ENCODE measurements around the gene TMEM255B. TPM values are rescaled to one million over a fixed set of nuclear protein-coding genes. Genes with fewer than 3 reads are reported as not detected.

TMEM255B gene
- total RNA-seq, 1 donor from 2014 or later: 0.26 TPM

- no peaks in the 10 kb centered on the region for H3K36me3 Mint-ChIP-seq
- no peak overlapping the region for H3K4me3 Mint-ChIP-seq
- TF ChIP-seq EZH2phosphoT487 (IDR thresholded peaks at IDR 0.05): no peak
- no peak for TF ChIP-seq EZH2 (IDR thresholded peaks at IDR 0.05)
- TF ChIP-seq CTCF (IDR thresholded peaks at IDR 0.05): no peak
Observed at GRCh38 chr13:113796211-113796963, 37.4 kb downstream of the TMEM255B start.

GRCh38 chr13:113796964-113797676 lies 38.1 kb downstream of the TMEM255B start:
- H3F3A ChIP-seq (ENCODE audit: low read depth): no peaks in the 10 kb centered on the region

More at GRCh38 chr13:113796211-113796963, 37.4 kb downstream of the TMEM255B start:
- H3K9me3 Mint-ChIP-seq: no peaks in the 10 kb centered on the region
- no peaks in the 10 kb centered on the region for H3K27me3 Mint-ChIP-seq (ENCODE audit: insufficient read depth, low read depth)
- Histone ChIP-seq H3K36me3 (no peaks in the 10 kb centered on the region), H2AFZ (replicated peaks) (no peak overlapping the region), H3F3A (ENCODE audit: low read depth) (no peaks in the 10 kb centered on the region), H4K20me1 (ENCODE audit: low read depth) (no peaks in the 10 kb centered on the region), H3K9ac (no peak overlapping the region), H3K4me1 (no peaks in the 10 kb centered on the region), H3K9me3 (ENCODE audit: low read depth) (no peaks in the 10 kb centered on the region), H3K27ac (no peak overlapping the region), H3K4me2 (no peak overlapping the region), H3K27me3 (no peaks in the 10 kb centered on the region), H3K4me3 (no peak overlapping the region), H3K79me2 (ENCODE audit: low read depth) (no peaks in the 10 kb centered on the region)
- DNase-seq (ENCODE audit: low spot score): no peak
- H3K4me1 Mint-ChIP-seq: no peaks in the 10 kb centered on the region
- no peak overlapping the region for H3K27ac Mint-ChIP-seq

GRCh38 chr13:113798200-113798811 lies 39.3 kb downstream of the TMEM255B start:
- H3K79me2 ChIP-seq (ENCODE audit: low read depth): no peaks in the 10 kb centered on the region
- no peak for DNase-seq (ENCODE audit: low spot score)
- no peak overlapping the region for H3K27ac Mint-ChIP-seq
- H3K9me3 ChIP-seq (ENCODE audit: low read depth): no peaks in the 10 kb centered on the region
- no peak overlapping the region for H3K27ac ChIP-seq
- no peaks in the 10 kb centered on the region for H3F3A ChIP-seq (ENCODE audit: low read depth)
- H3K4me2 ChIP-seq: no peak overlapping the region
- no peak overlapping the region for H3K4me3 Mint-ChIP-seq
- H4K20me1 ChIP-seq (ENCODE audit: low read depth): no peaks in the 10 kb centered on the region
- H3K4me1 Mint-ChIP-seq: peaks cover 6% of the 10 kb centered on the region
- no peak overlapping the region for H3K9ac ChIP-seq
- H3K36me3 ChIP-seq: no peaks in the 10 kb centered on the region
- H3K27me3 Mint-ChIP-seq (ENCODE audit: insufficient read depth, low read depth): no peaks in the 10 kb centered on the region
- no peak overlapping the region for H2AFZ ChIP-seq (replicated peaks)
- H3K4me3 ChIP-seq: no peak overlapping the region
- no peaks in the 10 kb centered on the region for H3K27me3 ChIP-seq
- peaks cover 9% of the 10 kb centered on the region for H3K4me1 ChIP-seq
- H3K9me3 Mint-ChIP-seq: no peaks in the 10 kb centered on the region
- no peaks in the 10 kb centered on the region for H3K36me3 Mint-ChIP-seq
- no peak for TF ChIP-seq EZH2 (IDR thresholded peaks at IDR 0.05)
- TF ChIP-seq EZH2phosphoT487 (IDR thresholded peaks at IDR 0.05): no peak
- TF ChIP-seq CTCF (IDR thresholded peaks at IDR 0.05): no peak

More at GRCh38 chr13:113796964-113797676, 38.1 kb downstream of the TMEM255B start:
- Mint-ChIP-seq H3K4me1 (peaks cover 4% of the 10 kb centered on the region), H3K36me3 (no peaks in the 10 kb centered on the region), H3K9me3 (no peaks in the 10 kb centered on the region), H3K27me3 (ENCODE audit: insufficient read depth, low read depth) (no peaks in the 10 kb centered on the region), H3K4me3 (no peak overlapping the region), H3K27ac (no peak overlapping the region)
- Histone ChIP-seq H3K36me3 (no peaks in the 10 kb centered on the region), H4K20me1 (ENCODE audit: low read depth) (no peaks in the 10 kb centered on the region), H3K9me3 (ENCODE audit: low read depth) (no peaks in the 10 kb centered on the region), H3K79me2 (ENCODE audit: low read depth) (no peaks in the 10 kb centered on the region), H3K4me1 (peaks cover 6% of the 10 kb centered on the region), H3K4me2 (no peak overlapping the region), H3K27ac (no peak overlapping the region), H3K9ac (no peak overlapping the region), H3K27me3 (no peaks in the 10 kb centered on the region), H2AFZ (replicated peaks) (no peak overlapping the region), H3K4me3 (no peak overlapping the region)
- TF ChIP-seq EZH2 (IDR thresholded peaks at IDR 0.05) (no peak), CTCF (IDR thresholded peaks at IDR 0.05) (no peak), EZH2phosphoT487 (IDR thresholded peaks at IDR 0.05) (no peak)
- DNase-seq (ENCODE audit: low spot score): no peak

Data from neural progenitor cell (in vitro differentiated cells).